ENCODE data around the gene GHR.

- TF ChIP-seq CTCF (IDR thresholded peaks at IDR 0.05) = no peak
- no peak for TF ChIP-seq POLR2A (IDR thresholded peaks at IDR 0.05)
Observed at GRCh38 chr5:42721484-42721883, 298.2 kb downstream of the GHR start.
